Liver (tissue), 9 donors: Measurements from ENCODE around the gene LMAN2. TPM values are rescaled to one million over a fixed set of nuclear protein-coding genes. Genes with fewer than 3 reads are reported as not detected.
A peak's percentile ranks its signal among the peaks of the same experiment; 100 is the strongest.

Experiments
- DNase-seq: peaks from one replicate; pipeline ENCODE4 v3.0.0-alpha.2; 2017; ENCODE audit warnings: low spot score
- H3K27ac ChIP-seq, 2 donors: one replicate each; pipeline ENCODE4 v1.7.0; 2013; ENCODE audit warnings: inconsistent platforms in 2 of 2, low read length in 2 of 2, control low read depth in 1 of 2, low read depth in 1 of 2, mild to moderate bottlenecking in 1 of 2
- H3K27me3 ChIP-seq, 4 donors: one replicate each; pipeline versions ENCODE4 v1.6.1 to v1.7.0; 2013; ENCODE audit warnings: low read length in 3 of 4, inconsistent platforms in 1 of 4, mild to moderate bottlenecking in 1 of 4, moderate library complexity in 1 of 4; ENCODE audit not compliant: control insufficient read depth in 4 of 4, insufficient read depth in 4 of 4
- H3K36me3 ChIP-seq, 4 donors: one replicate each; pipeline versions ENCODE4 v1.6.1 to v1.7.0; 2013; ENCODE audit warnings: low read length in 3 of 4, mild to moderate bottlenecking in 3 of 4, low read depth in 1 of 4, moderate library complexity in 1 of 4; ENCODE audit not compliant: control insufficient read depth in 4 of 4, insufficient read depth in 3 of 4
- H3K4me1 ChIP-seq, 4 donors: one replicate each; pipeline versions ENCODE4 v1.6.1 to v1.7.0; 2013; ENCODE audit warnings: low read length in 3 of 4, mild to moderate bottlenecking in 3 of 4, moderate library complexity in 1 of 4; ENCODE audit not compliant: control insufficient read depth in 4 of 4, insufficient read depth in 4 of 4
- H3K4me3 ChIP-seq, 3 donors: one replicate each; pipeline versions ENCODE4 v1.6.1 to v1.7.0; 2013; ENCODE audit warnings: low read length in 3 of 3, control low read depth in 1 of 3, low read depth in 1 of 3, mild to moderate bottlenecking in 1 of 3
- H3K9ac ChIP-seq, 2 donors: one replicate each; pipeline ENCODE4 v1.7.0; 2013; ENCODE audit warnings: low read length in 2 of 2, mild to moderate bottlenecking in 2 of 2, moderate library complexity in 2 of 2, control low read depth in 1 of 2, low read depth in 1 of 2
- H3K9me3 ChIP-seq, 4 donors: one replicate each; pipeline versions ENCODE4 v1.6.1 to v1.7.0; 2013; ENCODE audit warnings: low read length in 3 of 4; ENCODE audit not compliant: control insufficient read depth in 4 of 4
- ATF3 ChIP-seq: IDR thresholded peaks from 2 replicates; pipeline ENCODE4 v1.6.1; 2016; ENCODE audit warnings: antibody characterized with exemption
- CTCF ChIP-seq: fragments of 150-350 bp; IDR thresholded peaks from 2 replicates; pipeline ENCODE4 v1.5.1; 2017; ENCODE audit warnings: improper control_type of control experiment, low read depth, low read length; ENCODE audit not compliant: missing input control
- EGR1 ChIP-seq, 2 donors: IDR thresholded peaks; 2 replicates each; pipeline ENCODE4 v1.6.1; 2016 to 2018; ENCODE audit warnings: antibody characterized with exemption in 2 of 2, low read depth in 2 of 2
- FOXA1 ChIP-seq: IDR thresholded peaks from 2 replicates; pipeline ENCODE4 v1.6.1; 2016; ENCODE audit warnings: antibody characterized with exemption
- FOXA2 ChIP-seq: IDR thresholded peaks from 2 replicates; pipeline ENCODE4 v1.6.1; 2016; ENCODE audit warnings: antibody characterized with exemption
- GABPA ChIP-seq, 2 donors: IDR thresholded peaks in 1 of 2; conservative IDR thresholded peaks in 1 of 2; 2 replicates each; pipeline ENCODE4 v1.6.1; 2016; ENCODE audit warnings: antibody characterized with exemption in 2 of 2, mild to moderate bottlenecking in 1 of 2, moderate library complexity in 1 of 2
- HNF4A ChIP-seq, 2 donors: conservative IDR thresholded peaks; 2 replicates each; pipeline ENCODE4 v1.6.1; 2016; ENCODE audit warnings: antibody characterized with exemption in 2 of 2, mild to moderate bottlenecking in 2 of 2
- HNF4G ChIP-seq: IDR thresholded peaks from 2 replicates; pipeline ENCODE4 v1.6.1; 2016; ENCODE audit warnings: antibody characterized with exemption
- JUND ChIP-seq, 2 donors: IDR thresholded peaks; 2 replicates each; pipeline ENCODE4 v1.6.1; 2016; ENCODE audit warnings: antibody characterized with exemption in 2 of 2
- MAX ChIP-seq: IDR thresholded peaks from 2 replicates; pipeline ENCODE4 v1.6.1; 2016; ENCODE audit warnings: antibody characterized with exemption
- NR2F2 ChIP-seq: IDR thresholded peaks from 2 replicates; pipeline ENCODE4 v1.6.1; 2016; ENCODE audit warnings: antibody characterized with exemption
- RAD21 ChIP-seq, 2 donors: IDR thresholded peaks; 2 replicates each; pipeline ENCODE4 v1.6.1; 2016; ENCODE audit warnings: antibody characterized with exemption in 2 of 2, mild to moderate bottlenecking in 2 of 2
- REST ChIP-seq: IDR thresholded peaks from 2 replicates; pipeline ENCODE4 v1.6.1; 2016; ENCODE audit warnings: antibody characterized with exemption, mild to moderate bottlenecking
- RXRA ChIP-seq, 2 donors: IDR thresholded peaks; 2 replicates each; pipeline ENCODE4 v1.6.1; 2017 to 2018; ENCODE audit warnings: antibody characterized with exemption in 2 of 2, mild to moderate bottlenecking in 1 of 2
- SP1 ChIP-seq: IDR thresholded peaks from 2 replicates; pipeline ENCODE4 v1.6.1; 2018; ENCODE audit warnings: antibody characterized with exemption, mild to moderate bottlenecking
- TAF1 ChIP-seq: conservative IDR thresholded peaks from 2 replicates; pipeline ENCODE4 v1.6.1; 2016; ENCODE audit warnings: antibody characterized with exemption, mild to moderate bottlenecking
- ZBTB33 ChIP-seq: IDR thresholded peaks from 2 replicates; pipeline ENCODE4 v1.6.1; 2016; ENCODE audit warnings: antibody characterized with exemption
- WGBS: extraction: QIAGEN DNeasy Blood & Tissue Kit; methylation state at CpG from one replicate; pipeline ENCODE4 v1.1.7; 2013; 5-methylcytosine and 5-hydroxymethylcytosine counted together
- polyA plus RNA-seq, 2 donors: library from polyadenylated mRNA; stranded (reverse) in 1 of 2; unstranded in 1 of 2; fragments of 200-250 nt in 1 of 2; fragments of >200 nt in 1 of 2; fragmentation: Nextera tagmentation in 1 of 2; extraction: Ambion mirVana in 1 of 2; gene quantifications; one replicate each; pipeline versions ENCODE4 v1.2.1 to v1.2.3, GENCODE V29; 2013 to 2015
- total RNA-seq, 2 donors: library from RNA; depleted of rRNA; stranded (reverse); fragments of >200 nt; gene quantifications; one replicate each; pipeline ENCODE4 v1.2.3, GENCODE V29; 2014
- donor health status: healthy.
- donor health status: healthy.
- donor health status: healthy.
- donor health status: healthy.
- donor health status: healthy.

LMAN2 gene
- total and polyA plus RNA-seq, 4 donors: 243 to 478 (median 364) TPM

- TF ChIP-seq ZBTB33 (no peak), ATF3 (peak; percentile 17)
Observed at GRCh38 chr5:177354256-177354655, 2.8 kb upstream of the LMAN2 start (continued).

- H3K9ac ChIP-seq: no peak overlapping the region
- WGBS: 82% methylated on average over 5 of the region's 5 CpGs
- H3K27ac ChIP-seq: no peak overlapping the region
- H3K9me3 ChIP-seq: no peaks in the 10 kb centered on the region
- TF ChIP-seq ZBTB33: no peak
- TF ChIP-seq FOXA2: no peak
- no peak for TF ChIP-seq HNF4A (conservative IDR thresholded peaks at IDR 0.05)
- TF ChIP-seq GABPA (IDR thresholded peaks at IDR 0.05 in 1 of 2, conservative IDR thresholded peaks at IDR 0.05 in 1 of 2): no peak
- no peak for DNase-seq
- H3K36me3 ChIP-seq: peaks cover 0 to 2% (median 0%) of the 10 kb centered on the region in 4 donors
- no peaks in the 10 kb centered on the region for H3K27me3 ChIP-seq
- H3K4me3 ChIP-seq: no peak overlapping the region
- peaks cover 22 to 67% (median 55%) of the 10 kb centered on the region in 4 donors for H3K4me1 ChIP-seq
Observed at GRCh38 chr5:177353093-177353492, 1.6 kb upstream of the LMAN2 start.

GRCh38 chr5:177350776-177351391 lies 584 bp downstream of the LMAN2 start:
- Histone ChIP-seq H3K27me3 (no peaks in the 10 kb centered on the region), H3K36me3 (peaks cover 0 to 9% (median 1%) of the 10 kb centered on the region in 4 donors), H3K27ac (peak overlapping the region; percentile 83 to 96), H3K4me1 (peaks cover 19 to 67% (median 55%) of the 10 kb centered on the region in 4 donors), H3K4me3 (peak overlapping the region; percentile 75 to 99 (median 93)), H3K9ac (peak overlapping the region; percentile 84 to 94), H3K9me3 (no peaks in the 10 kb centered on the region)
- DNase-seq: no peak
- WGBS: 9% methylated on average over 19 of the region's 19 CpGs
- no peak for TF ChIP-seq SP1
- no peak for TF ChIP-seq HNF4G
- TF ChIP-seq JUND (IDR thresholded peaks at IDR 0.05): no peak
- no peak for TF ChIP-seq REST
- TF ChIP-seq EGR1 (IDR thresholded peaks at IDR 0.05; ENCODE audit: low read depth in 2 of 2): no peak
- TF ChIP-seq NR2F2: no peak
- no peak for TF ChIP-seq ATF3
- no peak for TF ChIP-seq FOXA1
- no peak for TF ChIP-seq GABPA (IDR thresholded peaks at IDR 0.05 in 1 of 2, conservative IDR thresholded peaks at IDR 0.05 in 1 of 2)
- TF ChIP-seq FOXA2: no peak
- TF ChIP-seq TAF1: no peak
- no peak for TF ChIP-seq RAD21 (IDR thresholded peaks at IDR 0.05)
- TF ChIP-seq CTCF: no peak
- TF ChIP-seq ZBTB33: no peak
- no peak for TF ChIP-seq HNF4A (conservative IDR thresholded peaks at IDR 0.05)
- TF ChIP-seq RXRA (IDR thresholded peaks at IDR 0.05): no peak
- TF ChIP-seq MAX: no peak
